HCT116 (cell line): ENCODE measurements around the gene WNK1.

ENCODE experiments used
- ATF3 ChIP-seq: IDR thresholded peaks from 2 replicates; pipeline ENCODE4 v1.6.1; 2012
- ZNF274 ChIP-seq: fragments of 200-500 bp; sonication (Bioruptor generic); IDR thresholded peaks from 2 replicates; pipeline ENCODE4 v1.6.1; 2014; ENCODE audit warnings: mild to moderate bottlenecking, low read depth, low read length, inconsistent platforms

DNA sequence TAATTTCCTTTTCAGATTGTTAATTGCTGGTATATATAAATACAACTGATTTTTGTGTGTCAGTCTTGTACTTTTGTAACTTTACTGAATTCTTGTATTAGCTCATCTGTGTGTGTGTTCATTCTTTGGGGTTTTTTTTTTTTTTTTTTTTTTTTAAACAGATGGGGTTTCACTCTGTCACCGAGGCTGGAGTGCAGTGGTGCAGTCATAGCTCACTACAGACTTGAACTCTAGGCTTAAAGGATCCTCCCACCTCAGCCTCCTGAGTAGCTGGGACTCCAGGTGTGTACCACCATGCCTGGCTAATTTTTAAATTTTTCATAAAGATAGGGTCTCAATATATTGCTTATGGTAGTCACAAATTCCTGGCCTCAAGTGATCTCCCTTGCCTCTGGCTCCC, 68.0 kb downstream of the WNK1 start:
- TF ChIP-seq ZNF274: no peak
- no peak for TF ChIP-seq ATF3
